ENCODE measurements around the gene DIAPH3.
"Not testable (repeated sequence)": the region's sequence is repeated elsewhere in the genome, so short reads cannot be mapped to it uniquely, and the experiment has no call there.

DIAPH3 gene

DNA sequence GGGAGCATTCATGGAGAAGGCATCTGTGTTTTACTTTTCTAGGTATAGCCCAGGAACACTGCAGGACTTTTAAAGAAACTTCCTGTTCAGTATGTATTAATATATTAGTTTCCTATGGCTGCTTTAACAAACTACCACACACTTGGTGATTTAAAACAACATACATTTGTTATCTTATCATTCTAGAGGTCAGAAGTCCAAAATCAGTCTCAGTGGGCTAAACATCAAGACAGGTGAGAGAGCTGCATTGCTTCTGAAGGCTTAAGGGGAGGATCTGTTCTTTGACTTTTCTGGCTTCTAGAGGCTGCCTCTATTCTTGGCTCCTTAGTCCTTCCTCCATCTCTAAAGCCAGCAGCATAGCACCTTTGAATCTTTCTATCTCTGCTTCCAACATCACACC is 37.6 kb upstream of the DIAPH3 start:
- Mint-ChIP-seq H3K27me3 (ENCODE audit: low read depth, poor library complexity) (no peaks in the 10 kb centered on the region), H3K9me3 (no peaks in the 10 kb centered on the region), H3K27ac (no peak overlapping the region), H3K36me3 (ENCODE audit: low read depth) (no peaks in the 10 kb centered on the region), H3K4me3 (no peak overlapping the region), H3K4me1 (no peaks in the 10 kb centered on the region)
- no peak for DNase-seq
- TF ChIP-seq, protein P1, sequence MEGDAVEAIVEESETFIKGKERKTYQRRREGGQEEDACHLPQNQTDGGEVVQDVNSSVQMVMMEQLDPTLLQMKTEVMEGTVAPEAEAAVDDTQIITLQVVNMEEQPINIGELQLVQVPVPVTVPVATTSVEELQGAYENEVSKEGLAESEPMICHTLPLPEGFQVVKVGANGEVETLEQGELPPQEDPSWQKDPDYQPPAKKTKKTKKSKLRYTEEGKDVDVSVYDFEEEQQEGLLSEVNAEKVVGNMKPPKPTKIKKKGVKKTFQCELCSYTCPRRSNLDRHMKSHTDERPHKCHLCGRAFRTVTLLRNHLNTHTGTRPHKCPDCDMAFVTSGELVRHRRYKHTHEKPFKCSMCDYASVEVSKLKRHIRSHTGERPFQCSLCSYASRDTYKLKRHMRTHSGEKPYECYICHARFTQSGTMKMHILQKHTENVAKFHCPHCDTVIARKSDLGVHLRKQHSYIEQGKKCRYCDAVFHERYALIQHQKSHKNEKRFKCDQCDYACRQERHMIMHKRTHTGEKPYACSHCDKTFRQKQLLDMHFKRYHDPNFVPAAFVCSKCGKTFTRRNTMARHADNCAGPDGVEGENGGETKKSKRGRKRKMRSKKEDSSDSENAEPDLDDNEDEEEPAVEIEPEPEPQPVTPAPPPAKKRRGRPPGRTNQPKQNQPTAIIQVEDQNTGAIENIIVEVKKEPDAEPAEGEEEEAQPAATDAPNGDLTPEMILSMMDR (IDR thresholded peaks at IDR 0.05) = no peak

DNA sequence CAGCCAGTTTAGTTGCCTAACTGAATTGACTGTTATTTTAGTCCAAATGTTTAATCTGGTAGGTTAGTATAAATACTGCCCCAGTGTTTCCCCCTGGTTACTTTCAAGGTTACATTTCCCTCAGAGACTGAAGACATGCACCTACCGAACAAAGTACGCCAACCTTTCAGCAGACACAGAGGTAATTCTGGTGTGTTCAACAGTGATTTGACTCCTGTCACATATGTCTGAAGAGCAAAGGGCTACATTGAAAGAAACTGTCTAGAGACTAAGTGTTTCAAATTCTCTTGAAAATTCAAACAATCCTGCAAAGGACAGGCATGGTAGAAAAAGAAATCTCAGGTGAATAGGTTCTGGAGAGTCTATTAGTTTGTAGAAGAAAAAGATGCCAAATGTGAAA is 32.2 kb upstream of the DIAPH3 start:
- H3K27me3 Mint-ChIP-seq (ENCODE audit: low read depth, poor library complexity); H3K27ac Mint-ChIP-seq; DNase-seq; H3K4me3 Mint-ChIP-seq; H3K36me3 Mint-ChIP-seq (ENCODE audit: low read depth); H3K4me1 Mint-ChIP-seq: not testable (repeated sequence)
- peaks cover 13% of the 10 kb centered on the region for H3K9me3 Mint-ChIP-seq

DNA sequence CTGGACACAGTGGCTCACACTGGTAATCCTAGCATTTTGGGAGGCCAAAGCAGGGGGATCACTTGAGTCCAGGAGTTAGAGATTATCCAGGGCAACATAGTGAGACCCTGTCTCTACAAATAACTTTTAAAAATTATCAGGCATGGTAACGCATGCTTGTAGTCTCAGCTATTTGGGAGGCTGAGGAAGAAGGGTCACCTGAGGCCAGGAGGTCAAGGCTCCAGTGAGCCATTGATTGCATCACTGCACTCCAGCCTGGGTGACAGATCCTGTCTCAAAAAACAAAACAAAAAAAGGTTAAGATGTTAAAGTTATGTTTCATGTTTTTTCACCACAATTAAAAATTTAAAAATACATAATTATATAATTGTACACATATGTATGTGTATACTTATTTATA is 19.2 kb upstream of the DIAPH3 start:
- TF ChIP-seq, protein P1 (IDR thresholded peaks at IDR 0.05) = no peak
- Mint-ChIP-seq H3K4me3 (no peak overlapping the region), H3K27me3 (ENCODE audit: low read depth, poor library complexity) (peaks cover 3% of the 10 kb centered on the region), H3K36me3 (ENCODE audit: low read depth) (no peaks in the 10 kb centered on the region), H3K9me3 (no peaks in the 10 kb centered on the region), H3K4me1 (peaks cover under 1% of the 10 kb centered on the region), H3K27ac (no peak overlapping the region)
- no peak for DNase-seq

DNA sequence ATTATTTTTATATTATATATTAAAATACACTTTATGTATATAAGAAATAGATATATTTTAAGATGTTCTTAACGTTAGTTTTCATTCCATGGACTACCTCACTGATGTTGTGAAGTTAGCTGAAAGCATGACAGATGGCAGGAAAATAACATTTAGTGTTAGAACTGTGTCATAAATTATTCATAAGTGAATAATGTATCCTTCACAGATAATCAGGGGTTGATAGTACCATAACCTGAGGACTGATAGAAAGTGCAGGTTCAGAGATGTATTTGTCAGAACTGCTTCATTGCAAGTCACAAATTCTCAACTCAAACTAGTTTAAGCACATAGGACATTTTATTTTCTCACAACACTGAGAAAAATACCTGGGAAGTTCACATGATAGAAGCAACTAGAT is 14.6 kb upstream of the DIAPH3 start:
- Mint-ChIP-seq H3K4me1 (no peaks in the 10 kb centered on the region), H3K27me3 (ENCODE audit: low read depth, poor library complexity) (no peaks in the 10 kb centered on the region), H3K9me3 (no peaks in the 10 kb centered on the region), H3K36me3 (ENCODE audit: low read depth) (no peaks in the 10 kb centered on the region), H3K4me3 (no peak overlapping the region), H3K27ac (no peak overlapping the region)
- TF ChIP-seq, protein P1 (IDR thresholded peaks at IDR 0.05) = no peak
- no peak for DNase-seq

DNA sequence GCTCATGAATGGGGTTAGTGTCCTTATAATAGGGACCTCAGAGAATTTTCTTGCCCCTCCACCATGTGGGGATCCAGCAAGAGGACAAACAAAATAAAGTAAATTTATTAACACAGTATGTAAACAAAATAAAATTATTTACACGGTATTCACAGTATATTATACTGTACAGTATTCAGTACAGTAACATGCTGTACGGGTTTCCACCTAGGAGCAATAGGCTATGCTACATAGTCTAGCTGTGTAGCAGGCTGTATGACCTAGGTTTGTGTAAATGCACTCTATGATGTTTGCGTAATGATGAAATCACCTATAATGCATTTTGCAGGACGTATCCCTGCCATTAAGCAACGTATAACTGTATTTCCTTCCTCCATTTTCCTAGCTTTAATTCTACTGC is 11.8 kb upstream of the DIAPH3 start:
- no peaks in the 10 kb centered on the region for H3K36me3 Mint-ChIP-seq (ENCODE audit: low read depth)
- no peak for DNase-seq
- no peak overlapping the region for H3K4me3 Mint-ChIP-seq
- no peaks in the 10 kb centered on the region for H3K9me3 Mint-ChIP-seq
- no peaks in the 10 kb centered on the region for H3K27me3 Mint-ChIP-seq (ENCODE audit: low read depth, poor library complexity)
- no peaks in the 10 kb centered on the region for H3K4me1 Mint-ChIP-seq
- no peak overlapping the region for H3K27ac Mint-ChIP-seq
- TF ChIP-seq, protein P1 (IDR thresholded peaks at IDR 0.05) = no peak

DNA sequence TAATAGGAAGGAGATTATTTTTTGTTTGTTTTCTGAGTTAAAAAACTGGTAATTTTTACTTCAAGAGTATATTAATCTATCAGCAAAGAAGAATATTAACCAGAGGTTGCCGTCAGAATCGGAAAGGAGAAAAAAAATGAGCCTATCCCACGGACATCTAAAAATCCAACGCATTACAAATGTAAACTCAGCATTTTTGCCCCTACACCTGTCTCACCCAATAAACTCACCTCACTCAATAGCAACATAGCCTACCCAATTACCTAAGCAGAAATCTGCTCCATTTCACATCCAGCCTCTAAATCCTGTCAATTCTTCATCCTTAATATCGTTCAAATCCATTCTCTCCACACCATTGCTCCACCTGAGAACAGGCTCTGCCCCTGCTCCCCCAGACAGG is 10.4 kb upstream of the DIAPH3 start:
- Mint-ChIP-seq H3K4me3 (no peak overlapping the region), H3K27ac (no peak overlapping the region), H3K36me3 (ENCODE audit: low read depth) (no peaks in the 10 kb centered on the region), H3K4me1 (no peaks in the 10 kb centered on the region), H3K27me3 (ENCODE audit: low read depth, poor library complexity) (no peaks in the 10 kb centered on the region), H3K9me3 (no peaks in the 10 kb centered on the region)
- no peak for DNase-seq
- TF ChIP-seq, protein P1 (IDR thresholded peaks at IDR 0.05) = no peak
